Neural crest cell (in vitro differentiated cells): Measurements from ENCODE around the gene MRPL24. TPM values are rescaled to one million over a fixed set of nuclear protein-coding genes. Genes with fewer than 3 reads are reported as not detected.

ENCODE experiments used
- DNase-seq: peaks from one replicate; pipeline ENCODE4 v3.0.0; 2021; ENCODE audit warnings: low read depth, mixed read lengths, low spot score
- H3K27ac Mint-ChIP-seq: one replicate; pipeline ENCODE4 v1.8.0; 2021; ENCODE audit warnings: mild to moderate bottlenecking, mixed read lengths; ENCODE audit not compliant: unreplicated experiment
- H3K27me3 Mint-ChIP-seq: 2 replicates; pipeline ENCODE4 v1.8.0; 2021; ENCODE audit warnings: low read depth, mild to moderate bottlenecking, mixed read lengths
- H3K36me3 Mint-ChIP-seq: 2 replicates; pipeline ENCODE4 v1.8.0; 2021; ENCODE audit warnings: low read depth, mild to moderate bottlenecking, mixed read lengths
- H3K4me1 Mint-ChIP-seq: 2 replicates; pipeline ENCODE4 v1.8.0; 2021; ENCODE audit warnings: mixed read lengths
- H3K4me3 Mint-ChIP-seq: one replicate; pipeline ENCODE4 v1.8.0; 2021; ENCODE audit warnings: mild to moderate bottlenecking, mixed read lengths
- H3K9me3 Mint-ChIP-seq: 2 replicates; pipeline ENCODE4 v1.8.0; 2021; ENCODE audit warnings: mixed read lengths
- total RNA-seq: library from RNA; stranded (reverse); gene quantifications from 2 replicates; pipeline ENCODE4 v1.2.1, GENCODE V29; 2021
- TF ChIP-seq, protein P1 (sequence below): fragments of 200-600 bp; sonication (generic); conservative IDR thresholded peaks from 2 replicates; pipeline ENCODE4 v1.5.0; 2021; ENCODE audit warnings: antibody characterized with exemption, mild to moderate bottlenecking

MRPL24 gene
- total RNA-seq, 1 donor from 2014 or later = 37.3 TPM

DNA sequence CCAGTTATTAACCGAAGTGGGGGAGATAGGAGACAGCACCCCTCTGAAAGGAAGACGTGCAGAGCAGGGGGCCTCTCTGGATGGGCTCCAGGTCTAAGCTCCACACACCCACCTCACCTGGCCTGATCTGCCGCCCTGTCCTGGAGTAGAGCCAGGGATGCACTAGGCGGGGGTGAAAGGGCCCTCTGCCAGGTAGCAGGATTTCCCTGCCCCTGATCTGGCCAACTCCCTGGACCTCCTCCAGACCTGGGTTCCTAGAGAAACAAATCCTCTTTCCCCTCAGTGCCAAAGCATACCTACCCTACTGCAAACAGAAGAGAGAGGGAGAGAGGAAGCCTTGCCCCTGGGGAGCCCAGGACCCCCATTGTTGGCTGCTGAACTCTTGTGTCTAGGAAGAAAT is 37.6 kb downstream of the MRPL24 start:
- peaks cover 29% of the 10 kb centered on the region for H3K27me3 Mint-ChIP-seq
- H3K4me3 Mint-ChIP-seq = peak overlapping the region; percentile 95
- peaks cover 77% of the 10 kb centered on the region for H3K4me1 Mint-ChIP-seq
- H3K27ac Mint-ChIP-seq = no peak overlapping the region
- TF ChIP-seq, protein P1, sequence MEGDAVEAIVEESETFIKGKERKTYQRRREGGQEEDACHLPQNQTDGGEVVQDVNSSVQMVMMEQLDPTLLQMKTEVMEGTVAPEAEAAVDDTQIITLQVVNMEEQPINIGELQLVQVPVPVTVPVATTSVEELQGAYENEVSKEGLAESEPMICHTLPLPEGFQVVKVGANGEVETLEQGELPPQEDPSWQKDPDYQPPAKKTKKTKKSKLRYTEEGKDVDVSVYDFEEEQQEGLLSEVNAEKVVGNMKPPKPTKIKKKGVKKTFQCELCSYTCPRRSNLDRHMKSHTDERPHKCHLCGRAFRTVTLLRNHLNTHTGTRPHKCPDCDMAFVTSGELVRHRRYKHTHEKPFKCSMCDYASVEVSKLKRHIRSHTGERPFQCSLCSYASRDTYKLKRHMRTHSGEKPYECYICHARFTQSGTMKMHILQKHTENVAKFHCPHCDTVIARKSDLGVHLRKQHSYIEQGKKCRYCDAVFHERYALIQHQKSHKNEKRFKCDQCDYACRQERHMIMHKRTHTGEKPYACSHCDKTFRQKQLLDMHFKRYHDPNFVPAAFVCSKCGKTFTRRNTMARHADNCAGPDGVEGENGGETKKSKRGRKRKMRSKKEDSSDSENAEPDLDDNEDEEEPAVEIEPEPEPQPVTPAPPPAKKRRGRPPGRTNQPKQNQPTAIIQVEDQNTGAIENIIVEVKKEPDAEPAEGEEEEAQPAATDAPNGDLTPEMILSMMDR = no peak
- peaks cover 22% of the 10 kb centered on the region for H3K36me3 Mint-ChIP-seq
- H3K9me3 Mint-ChIP-seq = no peaks in the 10 kb centered on the region
- no peak for DNase-seq

- Mint-ChIP-seq H3K4me3 (peak overlapping the region; percentile 72), H3K27ac (peak overlapping the region; percentile 50), H3K27me3 (peaks cover 21% of the 10 kb centered on the region), H3K36me3 (peaks cover 26% of the 10 kb centered on the region), H3K9me3 (no peaks in the 10 kb centered on the region), H3K4me1 (peaks cover 71% of the 10 kb centered on the region)
- TF ChIP-seq, protein P1 = no peak
- no peak for DNase-seq
These were observed 40.0 kb downstream of the MRPL24 start for GRCh38 chr1:156700736-156701531.

DNA sequence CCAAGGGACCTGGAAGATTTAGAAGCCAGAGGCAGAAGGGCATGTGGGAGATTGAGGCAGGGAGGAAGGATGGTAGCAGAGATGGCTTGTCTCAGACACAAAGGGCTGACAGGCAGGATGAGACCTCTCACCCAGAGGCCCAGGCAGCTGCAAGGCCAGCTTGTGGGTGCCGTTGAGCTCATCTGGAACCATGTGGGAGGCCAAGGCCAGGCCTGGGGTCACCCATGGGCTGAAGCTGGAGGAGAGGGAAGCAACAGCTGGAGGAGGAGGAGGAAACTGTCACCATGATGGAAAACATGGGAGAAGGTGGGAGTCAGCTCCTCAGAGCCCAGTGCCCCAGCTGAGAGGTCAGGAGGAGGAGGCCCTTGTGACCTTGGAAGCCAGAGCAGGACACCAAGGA is 41.9 kb downstream of the MRPL24 start:
- DNase-seq = no peak
- H3K36me3 Mint-ChIP-seq = peaks cover 26% of the 10 kb centered on the region
- TF ChIP-seq, protein P1 = no peak
- H3K27me3 Mint-ChIP-seq = peaks cover 8% of the 10 kb centered on the region
- H3K27ac Mint-ChIP-seq = peak overlapping the region; percentile 83
- H3K4me1 Mint-ChIP-seq = peaks cover 68% of the 10 kb centered on the region
- no peaks in the 10 kb centered on the region for H3K9me3 Mint-ChIP-seq
- H3K4me3 Mint-ChIP-seq = peak overlapping the region; percentile 77

DNA sequence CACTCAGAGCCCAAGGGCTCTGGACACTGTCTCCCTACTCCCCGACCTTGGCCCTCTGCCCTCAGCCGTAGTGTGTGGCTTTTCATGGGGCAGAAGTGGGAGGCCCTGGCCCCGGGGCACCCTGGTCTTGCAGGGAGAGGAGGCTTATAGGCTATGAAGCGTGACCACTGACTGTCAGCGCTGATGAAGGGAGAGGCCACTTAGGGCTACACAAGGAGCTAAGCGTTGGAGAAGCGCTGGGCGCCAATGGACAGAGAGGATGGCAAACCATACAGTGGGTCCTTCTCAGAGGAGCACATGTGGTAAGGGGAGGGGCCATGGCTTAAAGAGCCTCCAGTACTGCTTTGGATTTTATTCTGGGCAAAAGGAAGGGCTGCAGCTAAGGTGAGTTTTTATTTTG is 43.4 kb downstream of the MRPL24 start:
- DNase-seq = no peak
- H3K27me3 Mint-ChIP-seq = peaks cover 11% of the 10 kb centered on the region
- H3K27ac Mint-ChIP-seq = peak overlapping the region; percentile 3
- peaks cover 68% of the 10 kb centered on the region for H3K4me1 Mint-ChIP-seq
- no peaks in the 10 kb centered on the region for H3K9me3 Mint-ChIP-seq
- H3K36me3 Mint-ChIP-seq = peaks cover 26% of the 10 kb centered on the region
- TF ChIP-seq, protein P1 = no peak
- peak overlapping the region; percentile 73 for H3K4me3 Mint-ChIP-seq

GRCh38 chr1:156696755-156697154 is 44.1 kb downstream of the MRPL24 start:
- no peak for DNase-seq
- H3K4me3 Mint-ChIP-seq = peak overlapping the region; percentile 73
- peak overlapping the region; percentile 76 for H3K27ac Mint-ChIP-seq
- TF ChIP-seq, protein P1 = no peak
- no peaks in the 10 kb centered on the region for H3K9me3 Mint-ChIP-seq
- H3K36me3 Mint-ChIP-seq = peaks cover 26% of the 10 kb centered on the region
- peaks cover 15% of the 10 kb centered on the region for H3K27me3 Mint-ChIP-seq
- peaks cover 72% of the 10 kb centered on the region for H3K4me1 Mint-ChIP-seq
